ENCODE measurements around the gene YRDC. TPM values are rescaled to one million over a fixed set of nuclear protein-coding genes. Genes with fewer than 3 reads are reported as not detected.

Gene YRDC
- total and polyA plus RNA-seq, 2 donors (not counting 3 experiments of a cell fraction or from before 2014, with no cell fraction given) = 19.2 to 20.5 TPM

GRCh38 chr1:37822906-37823815, 15.2 kb upstream of the YRDC start:
- TF ChIP-seq GATA2 (IDR thresholded peaks at IDR 0.05; ENCODE audit: insufficient read depth, insufficient read length, low read depth, low read length) (no peak), EZH2 (IDR thresholded peaks at IDR 0.05; ENCODE audit: borderline replicate concordance, low read depth, low read length, severe bottlenecking) (no peak), JUN (IDR thresholded peaks at IDR 0.05; ENCODE audit: borderline replicate concordance, insufficient read depth, insufficient read length, low read depth) (no peak), CTCF (IDR thresholded peaks at IDR 0.05; ENCODE audit: extremely low read depth in 1 of 2, insufficient read depth in 1 of 2, low read depth in 1 of 2, low read length in 2 of 2) (no peak), MYC (IDR thresholded peaks at IDR 0.05; ENCODE audit: low read depth, low read length) (no peak), POLR2AphosphoS5 (IDR thresholded peaks at IDR 0.05; ENCODE audit: insufficient read depth, low read depth, low read length) (no peak), POLR2A (IDR thresholded peaks at IDR 0.05; ENCODE audit: low read depth, low read length) (no peak), MAX (IDR thresholded peaks at IDR 0.05; ENCODE audit: insufficient read depth, insufficient read length) (no peak), FOS (IDR thresholded peaks at IDR 0.05; ENCODE audit: borderline replicate concordance, insufficient read depth, low read length) (no peak)
- ChIA-PET POLR2A (no interaction called here), CTCF (interaction anchor here (1.1 kb wide), 1 partner anchor 36 kb away, joined by 5 read pairs; the partner anchor contains the start of gene MTF1)
- Histone ChIP-seq H2AFZ (ENCODE audit: low read depth, low read length) (no peak overlapping the region), H3K4me3 (replicated peaks in 1 of 3; ENCODE audit: insufficient read depth in 1 of 3, low read depth in 1 of 3, low read length in 3 of 3) (no peak overlapping the region), H3K36me3 (ENCODE audit: control insufficient read depth in 2 of 2, extremely low read depth in 1 of 2, insufficient read depth in 2 of 2, low read length in 2 of 2) (peaks cover 7 to 16% of the 10 kb centered on the region in 2 experiments), H3K27me3 (ENCODE audit: control insufficient read depth in 2 of 2, insufficient read depth in 2 of 2, low read length in 2 of 2) (no peaks in the 10 kb centered on the region), H3K9me3 (replicated peaks; ENCODE audit: control insufficient read depth, insufficient read depth, low read length) (no peaks in the 10 kb centered on the region), H3K9me1 (replicated peaks; ENCODE audit: control insufficient read depth, extremely low read depth, insufficient read depth, low read length) (no peaks in the 10 kb centered on the region), H3K27ac (ENCODE audit: insufficient read depth, low read depth, low read length) (no peak overlapping the region), H3K9ac (replicated peaks; ENCODE audit: extremely low read depth, insufficient read depth, low read length) (no peak overlapping the region), H3K4me1 (ENCODE audit: control insufficient read depth, extremely low read depth, insufficient read depth, low read length) (no peaks in the 10 kb centered on the region), H4K20me1 (replicated peaks; ENCODE audit: control insufficient read depth, extremely low read depth, insufficient read depth, low read length) (no peaks in the 10 kb centered on the region), H3K4me2 (ENCODE audit: insufficient read depth, low read length) (no peak overlapping the region), H3K79me2 (ENCODE audit: control insufficient read depth, insufficient read depth, low read length) (no peaks in the 10 kb centered on the region)
- peak; percentile 24 for FAIRE-seq
- dilution Hi-C loops (cut with MboI; ENCODE audit: extremely low pct_ligation_motif_present, low sequenced_read_pairs) = no loop called here
- BruUV-seq (replicated peaks) = no TSS peak
- intact Hi-C loops (cut with micrococcal nuclease) = no loop called here
- no peak for DNase-seq (ENCODE audit: low read depth, low spot score)

Measured in endothelial cell of umbilical vein (primary cell).